GM19023 (cell line): ENCODE measurements around the gene HLA-DQB1.
A peak's percentile ranks its signal among the peaks of the same experiment; 100 is the strongest.
"Not testable (repeated sequence)": the region's sequence is repeated elsewhere in the genome, so short reads cannot be mapped to it uniquely, and the experiment has no call there.

Experiments
- ATAC-seq: cut with Tn5 transposase; IDR thresholded peaks from one replicate; pipeline ENCODE4 v1.9.1; 2021; ENCODE audit warnings: mild to moderate bottlenecking, moderate library complexity; ENCODE audit not compliant: unreplicated experiment

HLA-DQB1 gene

DNA sequence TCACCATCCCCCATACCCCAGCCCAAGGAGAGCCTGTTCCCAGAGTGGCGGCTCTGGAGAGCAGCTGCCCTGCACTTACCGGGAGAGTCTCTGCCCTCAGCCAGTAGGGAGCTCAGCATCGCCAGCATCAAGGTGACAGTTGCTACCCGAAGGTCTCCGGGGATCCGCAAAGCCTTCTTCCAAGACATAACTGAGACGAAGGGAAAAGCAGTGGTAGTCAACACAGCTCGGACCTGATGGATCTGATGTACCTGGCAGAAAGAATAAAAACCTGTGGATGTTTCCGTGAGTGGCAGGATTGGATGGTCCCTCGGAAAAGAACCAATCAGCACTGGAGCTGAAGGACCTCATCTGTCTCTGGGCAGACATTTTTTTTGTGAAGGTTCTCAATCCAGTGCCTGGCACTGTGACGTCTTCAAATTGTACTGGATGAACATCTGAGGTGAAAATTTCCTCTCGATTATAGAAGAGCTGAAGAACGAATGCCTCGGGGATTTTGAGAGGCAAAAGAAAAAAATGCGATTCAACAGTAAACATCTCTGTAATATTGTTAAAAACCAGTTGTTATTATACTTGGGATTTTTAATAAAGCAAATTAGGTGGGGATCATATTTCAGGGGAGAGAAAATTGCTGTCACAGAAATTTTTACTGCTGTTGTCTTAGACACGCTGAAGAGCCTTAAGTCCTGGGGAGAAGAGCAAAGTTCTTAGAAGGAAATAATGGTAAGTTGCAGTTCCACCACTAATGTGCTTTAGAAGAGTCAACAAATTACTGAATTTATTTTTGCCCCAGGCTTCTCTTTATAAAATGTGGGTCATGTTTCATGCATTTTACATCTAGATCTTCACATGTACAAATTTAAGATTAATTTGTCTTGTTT, at the start of gene HLA-DQB1:
Gene HLA-DQB1 (minus strand): TSS at position 238 of the 881 bp plus-strand sequence. CDS start 50 bp downstream, at position 188.
- ATAC-seq: peak; percentile 48

DNA sequence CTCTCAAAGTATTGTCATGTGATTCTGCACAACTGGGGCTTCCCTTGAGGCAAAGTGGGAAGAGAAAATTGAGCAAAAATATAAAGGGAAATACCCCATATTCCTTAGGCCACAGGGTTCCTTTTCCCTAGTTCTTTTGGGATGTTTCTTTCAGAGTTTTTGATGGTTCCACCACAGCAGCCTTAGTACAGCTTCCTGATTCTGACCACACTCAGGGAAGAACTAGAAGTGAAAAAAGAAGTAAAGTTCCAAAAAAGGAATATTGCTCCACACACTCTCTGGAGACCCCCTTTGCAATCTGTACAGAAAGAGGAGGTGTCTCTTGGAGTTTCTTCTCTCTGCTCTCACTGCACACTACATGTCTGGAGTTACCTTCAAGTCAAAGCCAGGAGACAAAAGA, 46.8 kb upstream of the HLA-DQB1 start:
- ATAC-seq: no peak

DNA sequence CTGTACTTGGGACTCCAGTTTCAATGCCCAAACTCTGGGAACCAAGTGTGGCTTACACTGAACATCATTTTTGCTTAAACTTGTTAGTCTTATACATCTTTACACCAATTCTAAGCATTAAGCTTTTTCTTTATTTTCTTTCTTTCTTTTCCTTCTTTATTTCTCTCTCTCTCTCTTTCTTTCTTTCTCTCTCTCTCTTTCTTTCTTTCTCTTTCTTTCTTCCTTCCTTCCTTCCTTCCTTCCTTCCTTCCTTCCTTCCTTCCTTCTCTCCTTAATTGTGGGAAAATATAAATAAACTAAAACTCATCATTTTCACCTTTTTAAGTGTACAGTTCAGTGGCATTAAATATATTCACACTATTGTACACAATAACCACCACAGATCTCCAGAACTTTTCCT, 43.2 kb upstream of the HLA-DQB1 start:
- no peak for ATAC-seq

DNA sequence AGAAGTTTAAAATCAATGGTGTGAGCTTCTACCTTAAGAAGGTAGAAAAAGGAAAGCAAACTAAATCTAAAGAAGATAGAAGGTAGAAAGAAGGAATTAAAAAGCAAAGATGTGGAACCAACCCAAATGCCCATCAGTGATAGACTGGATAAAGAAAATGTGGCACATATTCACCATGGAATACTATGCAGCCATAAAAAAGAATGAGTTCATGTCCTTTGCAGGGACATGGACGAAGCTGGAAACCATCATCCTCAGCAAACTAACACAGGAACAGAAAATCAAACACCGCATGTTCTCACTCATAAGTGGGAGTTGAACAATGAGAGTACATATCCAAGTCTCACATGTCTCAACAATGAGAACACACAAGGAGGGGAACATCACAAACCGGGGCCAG, 38.7 kb upstream of the HLA-DQB1 start:
- ATAC-seq: not testable (repeated sequence)

DNA sequence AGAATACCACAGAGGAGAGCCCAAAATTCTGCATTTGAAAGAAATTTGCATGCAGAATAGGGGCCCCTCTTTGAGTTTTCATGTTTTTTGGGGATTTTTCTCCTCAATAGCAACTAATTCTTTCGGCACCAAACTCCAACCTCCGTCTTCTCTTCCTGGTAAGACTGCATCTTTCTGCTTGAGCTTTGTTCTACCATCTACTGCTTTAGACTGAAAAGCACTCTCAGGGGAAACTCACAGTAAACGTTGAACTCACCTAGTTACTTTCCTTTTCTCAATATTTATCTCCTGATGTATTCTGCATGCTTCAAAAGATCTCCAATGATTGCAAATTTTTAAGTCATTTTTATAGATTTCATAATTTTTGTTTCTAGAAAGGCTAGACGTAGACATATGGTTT, 36.9 kb upstream of the HLA-DQB1 start:
- ATAC-seq: no peak

DNA sequence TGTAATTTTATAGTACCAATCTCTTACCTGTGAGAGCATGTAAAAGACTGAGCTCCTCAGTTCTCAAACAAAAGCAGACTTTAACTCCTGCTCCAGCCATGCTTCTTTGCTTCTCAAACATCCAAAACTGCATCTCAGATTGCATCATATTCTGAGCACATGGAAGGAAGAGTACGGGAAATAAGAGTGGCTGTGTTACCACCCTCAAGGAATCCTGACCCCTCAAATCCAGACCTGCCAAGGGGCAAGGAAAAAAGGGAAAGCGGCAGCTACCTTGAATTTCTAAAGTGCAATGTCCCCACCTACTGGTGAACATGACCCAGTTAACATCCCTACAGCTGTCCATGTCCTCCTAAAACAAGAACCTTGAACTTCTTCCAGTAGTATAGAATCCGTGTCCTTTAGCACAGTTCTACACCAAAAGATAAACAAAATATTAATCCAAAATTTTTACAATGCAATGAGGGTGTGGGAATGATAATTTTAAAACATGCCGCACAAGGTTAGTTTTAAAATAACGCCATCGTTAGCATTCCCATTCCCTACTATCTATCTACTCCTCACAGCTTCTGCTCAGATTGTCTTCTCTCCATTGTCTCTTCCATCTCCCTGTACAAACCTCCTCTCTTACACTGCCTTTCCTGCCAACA, 34.1 kb upstream of the HLA-DQB1 start:
- ATAC-seq: no peak

DNA sequence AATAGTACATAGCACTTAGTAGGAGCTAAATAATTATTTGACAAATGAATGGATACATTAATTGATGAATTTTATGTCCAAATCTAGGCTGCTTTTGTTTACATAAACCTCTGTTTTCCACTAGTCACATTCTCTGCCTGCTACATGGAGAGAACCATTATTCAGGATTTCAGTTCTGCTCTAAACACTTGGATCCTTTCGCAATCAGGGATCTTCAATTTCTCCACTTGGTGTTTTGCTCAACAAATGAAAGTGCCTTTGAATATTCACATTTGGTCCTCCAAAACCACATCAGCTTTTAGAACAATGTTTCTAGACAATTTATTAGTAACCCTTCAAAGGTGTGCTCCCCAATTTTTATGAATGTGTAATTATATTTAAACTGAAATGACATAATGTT, 30.6 kb upstream of the HLA-DQB1 start:
- ATAC-seq: no peak

DNA sequence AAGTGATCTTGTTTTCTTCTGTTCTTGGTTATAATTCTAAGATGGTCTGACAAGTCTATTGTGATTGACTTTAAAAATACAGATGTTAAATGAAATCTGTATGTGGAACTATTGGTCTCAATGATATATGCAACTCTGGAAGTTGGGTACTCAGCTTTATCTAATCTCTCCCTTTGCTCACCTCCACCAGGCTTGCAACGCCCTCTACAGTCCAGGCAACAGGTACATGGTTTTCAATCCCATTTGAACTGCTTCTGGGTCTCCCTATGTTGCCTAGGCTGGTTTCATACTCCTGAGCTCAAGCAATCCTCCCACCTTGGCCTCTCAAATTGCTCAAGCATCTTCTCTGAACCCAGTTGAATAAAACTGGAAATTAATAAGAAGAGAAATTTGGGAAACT, 25.6 kb upstream of the HLA-DQB1 start:
- no peak for ATAC-seq

DNA sequence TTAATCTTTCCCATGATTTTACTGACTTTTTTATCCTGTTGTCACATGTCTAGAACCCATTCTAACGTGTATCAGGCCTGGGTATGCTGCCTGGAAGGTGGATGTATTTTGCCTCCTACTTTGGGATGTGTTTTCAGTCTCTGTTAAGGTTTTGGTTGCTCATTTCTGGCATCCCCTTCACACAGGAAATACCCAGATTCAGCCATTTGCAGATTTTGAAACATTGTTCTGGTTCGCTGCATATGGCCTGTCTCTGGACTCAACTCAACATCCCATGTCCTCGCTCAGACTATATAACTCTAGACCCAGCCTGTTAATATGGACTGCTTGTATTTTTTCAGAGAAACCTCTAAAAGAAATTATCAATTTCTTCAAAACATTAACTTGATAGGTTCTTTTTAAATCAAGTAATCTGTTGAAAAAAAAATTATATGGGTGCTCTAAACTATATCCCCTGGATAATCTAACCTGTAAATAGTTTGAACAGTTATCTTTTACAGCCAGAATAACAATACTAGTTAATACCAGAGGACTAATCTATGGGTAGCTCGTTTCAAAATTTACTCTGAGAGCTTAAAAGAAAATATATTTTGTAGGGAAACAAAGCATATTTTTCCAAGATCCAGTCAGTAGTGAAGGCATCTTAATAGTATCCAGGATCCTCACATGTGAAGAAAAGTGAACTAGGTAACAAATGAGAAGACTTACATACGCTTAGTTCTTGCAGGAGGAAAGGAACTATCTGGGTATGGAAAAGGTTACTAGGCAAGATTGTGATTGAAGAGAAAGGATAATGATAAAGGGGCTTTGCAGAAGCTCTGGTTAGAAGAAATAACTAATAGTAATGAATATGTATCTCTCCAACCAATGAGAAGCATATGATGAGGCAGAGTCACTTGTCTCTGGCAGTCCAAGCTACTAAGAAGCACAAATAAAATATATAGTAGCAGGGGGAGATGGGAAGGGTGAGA, 23.4 kb upstream of the HLA-DQB1 start:
- ATAC-seq: no peak

DNA sequence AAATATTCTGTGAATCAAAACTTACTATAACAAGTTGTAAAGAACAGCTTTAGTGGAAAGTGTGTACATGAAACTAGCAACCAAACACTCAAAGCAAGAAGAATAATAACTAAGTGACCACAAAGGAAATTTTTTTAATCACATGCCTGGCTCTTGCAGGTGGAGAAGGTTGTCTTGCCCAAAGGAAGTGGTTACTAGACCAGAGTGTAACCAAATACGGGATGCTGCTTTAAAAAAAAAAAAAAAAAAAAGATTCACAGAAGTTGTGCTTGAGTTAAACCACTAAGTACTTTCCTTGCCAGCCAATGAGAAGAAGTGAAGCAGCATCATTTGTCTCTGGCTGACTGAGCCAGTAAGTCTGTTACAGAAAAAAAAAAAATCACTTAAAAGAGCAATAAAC, 19.1 kb upstream of the HLA-DQB1 start:
- no peak for ATAC-seq

DNA sequence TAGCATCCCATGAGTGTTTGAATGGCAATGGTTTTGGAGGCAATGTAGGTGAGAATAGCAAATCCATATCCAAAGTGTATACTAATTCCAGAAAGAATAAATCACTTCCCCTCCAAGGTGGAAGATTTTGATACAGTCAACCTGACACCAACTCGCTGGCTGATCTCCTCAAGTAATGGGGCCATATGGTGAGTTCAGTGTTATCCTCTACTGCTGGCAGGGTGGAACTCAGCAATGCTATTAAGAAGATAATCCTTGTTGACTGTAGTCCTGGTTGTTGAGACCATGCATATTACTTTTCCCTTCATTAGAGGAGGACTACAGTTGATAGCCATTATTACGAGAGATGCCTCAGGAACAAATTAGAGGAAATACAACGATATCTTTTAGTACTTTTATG, 17.8 kb upstream of the HLA-DQB1 start:
- ATAC-seq: no peak

DNA sequence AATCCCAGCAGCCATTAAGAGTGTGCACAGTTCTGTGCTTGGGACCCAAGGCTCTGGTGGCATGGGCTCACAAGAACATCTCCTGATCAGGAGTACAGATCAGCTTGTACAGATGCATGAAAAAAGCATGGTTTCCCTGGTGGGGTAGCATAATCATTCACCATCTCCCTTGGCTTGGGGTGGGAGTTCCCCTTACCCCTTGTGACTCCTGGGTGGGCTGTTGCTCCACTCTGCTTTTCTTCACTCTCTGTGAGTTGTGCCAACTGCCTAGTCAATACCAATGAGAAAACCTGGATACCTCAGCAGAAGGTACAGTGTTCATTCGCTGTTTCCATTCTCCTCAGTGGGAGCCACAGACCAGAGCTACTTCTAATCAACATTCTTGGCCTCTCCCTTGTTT, 13.6 kb upstream of the HLA-DQB1 start:
- no peak for ATAC-seq

DNA sequence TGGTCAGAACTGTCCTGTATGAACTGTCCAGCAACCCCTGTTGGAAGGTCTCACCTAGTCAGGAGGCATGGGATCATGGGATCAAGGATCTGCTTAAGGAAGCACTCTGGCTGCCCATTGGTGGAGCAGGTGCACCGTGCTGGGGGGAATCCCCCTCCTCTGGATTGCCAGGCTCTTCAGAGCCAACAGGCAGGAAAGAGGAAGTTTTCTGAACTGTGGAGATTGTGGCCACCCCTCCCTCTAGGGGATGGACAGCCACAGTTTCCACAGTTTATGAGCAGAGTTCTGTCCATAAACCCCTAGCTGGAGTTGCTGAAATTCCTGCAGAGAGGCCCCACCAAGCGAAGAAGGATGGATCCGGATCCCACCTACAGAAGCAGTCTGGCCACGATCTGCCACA, 13.0 kb upstream of the HLA-DQB1 start:
- no peak for ATAC-seq

DNA sequence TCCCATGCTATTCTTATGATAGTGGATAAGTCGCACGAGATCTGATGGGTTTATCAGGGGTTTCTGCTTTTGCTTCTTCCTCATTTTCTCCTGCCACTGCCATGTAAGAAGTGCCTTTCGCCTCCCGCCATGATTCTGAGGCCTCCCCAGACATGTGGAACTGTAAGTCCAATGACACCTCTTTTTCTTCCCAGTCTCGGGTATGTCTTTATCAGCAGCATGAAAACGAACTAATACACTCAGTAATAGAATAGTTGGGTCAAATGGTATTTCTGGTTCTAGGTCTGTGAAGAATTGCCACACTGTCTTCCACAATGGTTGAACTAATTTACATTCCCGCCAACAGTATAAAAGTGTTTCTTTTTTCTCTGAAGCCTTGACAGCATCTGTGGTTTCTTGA, 7.7 kb upstream of the HLA-DQB1 start:
- not testable (repeated sequence) for ATAC-seq

DNA sequence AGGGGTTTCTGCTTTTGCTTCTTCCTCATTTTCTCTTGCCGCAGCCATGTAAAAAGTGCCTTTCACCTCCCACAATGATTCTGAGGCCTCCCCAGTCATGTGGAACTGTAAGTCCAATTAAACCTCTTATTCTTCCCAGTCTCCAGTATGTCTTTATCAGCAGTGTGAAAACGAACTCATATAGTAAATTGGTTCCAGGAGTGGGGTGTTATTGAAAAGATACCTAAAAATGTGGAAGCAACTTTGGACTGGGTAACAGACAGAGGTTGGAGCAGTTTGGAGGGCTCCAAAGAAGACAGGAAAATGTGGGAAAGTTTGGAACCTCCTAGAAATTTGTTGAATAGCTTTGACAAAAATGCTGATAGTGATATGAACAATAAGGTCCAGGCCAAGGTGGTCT, 5.5 kb upstream of the HLA-DQB1 start:
- not testable (repeated sequence) for ATAC-seq

DNA sequence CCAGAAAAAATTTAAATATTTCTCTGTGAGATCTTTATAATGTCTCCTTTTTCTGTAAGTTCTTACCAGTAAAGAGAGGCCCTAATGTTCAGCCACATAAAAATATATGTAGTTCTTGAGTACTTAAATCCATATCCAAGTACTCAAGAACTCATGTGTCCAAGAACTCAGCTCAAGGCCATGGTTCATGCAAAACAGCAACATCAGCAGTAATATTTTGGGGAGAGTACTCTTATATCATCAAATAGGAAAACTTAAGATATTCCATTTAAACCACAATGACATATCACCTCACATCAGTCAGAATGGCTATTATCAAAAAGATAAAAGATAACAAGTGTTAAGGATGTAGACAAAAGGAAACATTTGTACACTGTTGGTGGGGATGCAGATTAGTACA, 3.4 kb upstream of the HLA-DQB1 start:
- no peak for ATAC-seq

DNA sequence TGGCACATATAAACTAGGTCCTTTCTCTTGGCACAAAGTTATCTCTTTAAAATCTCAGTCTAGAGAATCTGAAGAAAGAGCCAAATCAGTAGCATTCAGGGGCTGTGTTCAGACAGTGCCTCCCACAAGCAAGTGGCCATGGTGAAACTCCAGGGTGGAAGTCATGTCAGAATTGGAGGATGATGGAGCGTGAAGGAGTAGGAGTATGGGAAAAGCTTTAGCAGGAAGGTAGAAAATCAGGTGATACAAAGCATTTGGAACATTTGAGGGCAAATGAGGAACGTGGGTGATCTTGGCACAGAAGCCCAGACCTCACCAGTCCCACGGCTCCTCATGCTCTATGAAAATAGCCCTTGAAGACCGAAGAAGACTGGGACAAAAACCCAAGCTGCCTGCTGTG, 2.8 kb upstream of the HLA-DQB1 start:
- ATAC-seq: no peak

DNA sequence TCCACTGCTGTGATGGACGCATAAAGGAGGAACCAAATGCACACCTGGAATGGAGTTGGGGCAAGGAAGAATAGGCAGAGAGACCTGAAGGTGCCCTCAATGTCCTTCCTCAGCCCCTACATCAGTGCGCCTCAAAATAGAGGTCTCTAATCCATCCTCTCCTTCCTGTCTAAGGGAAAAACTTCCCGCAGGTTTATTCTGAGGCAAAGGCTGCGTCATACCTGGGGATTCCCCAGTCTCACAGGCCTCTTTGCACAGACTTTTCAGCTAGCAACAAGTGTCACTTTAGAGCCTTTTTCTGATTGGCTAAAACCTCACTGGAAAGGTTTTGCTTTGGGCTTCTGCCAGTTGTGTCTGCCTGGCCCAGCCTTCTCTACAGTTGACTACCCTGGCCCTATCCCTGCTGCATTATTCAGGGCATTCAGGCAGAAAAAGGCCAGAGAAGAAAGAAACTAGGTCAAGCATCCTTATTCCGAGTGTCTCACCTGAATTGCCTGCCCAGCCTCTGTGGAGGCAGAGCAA, 1.8 kb upstream of the HLA-DQB1 start:
- ATAC-seq: peak; percentile 72

DNA sequence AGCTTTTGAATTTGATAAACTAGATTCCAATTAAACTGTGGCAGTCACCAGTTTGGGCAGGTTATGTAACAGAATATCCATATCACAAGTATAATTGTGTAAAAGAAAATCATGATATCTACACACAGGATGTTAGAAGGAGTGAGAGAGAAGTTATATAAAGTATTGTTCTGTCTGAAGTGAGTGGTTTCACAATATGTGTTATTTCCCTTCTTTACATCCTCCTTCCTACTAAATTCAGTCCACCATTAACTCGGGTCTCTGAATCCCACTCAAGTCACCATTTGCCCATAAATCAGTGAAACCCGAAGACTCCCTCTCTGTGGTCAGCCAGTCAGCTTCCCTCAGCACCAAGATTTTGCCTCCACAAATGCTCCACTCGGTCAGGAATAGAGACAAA, 796 bp downstream of the HLA-DQB1 start:
- ATAC-seq: no peak

DNA sequence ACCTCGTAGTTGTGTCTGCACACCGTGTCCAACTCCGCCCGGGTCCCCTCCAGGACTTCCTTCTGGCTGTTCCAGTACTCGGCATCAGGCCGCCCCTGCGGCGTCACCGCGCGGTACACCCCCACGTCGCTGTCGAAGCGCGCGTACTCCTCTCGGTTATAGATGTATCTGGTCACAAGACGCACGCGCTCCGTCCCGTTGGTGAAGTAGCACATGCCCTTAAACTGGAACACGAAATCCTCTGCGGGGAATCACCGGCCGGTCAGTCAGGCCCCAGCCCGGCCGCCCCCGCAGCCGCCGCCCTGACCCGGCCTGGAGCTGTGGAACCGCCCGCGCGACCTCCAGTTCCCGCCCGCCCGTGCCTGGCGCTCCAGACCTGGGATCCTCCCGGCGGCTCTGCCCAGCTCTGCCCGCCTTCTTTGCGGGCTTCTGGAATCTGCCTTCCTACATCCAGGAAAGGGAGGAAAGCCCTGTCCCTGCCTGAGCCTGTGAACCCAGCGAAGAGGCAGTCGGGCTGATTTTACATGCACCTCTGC, 1.6 kb downstream of the HLA-DQB1 start:
- no peak for ATAC-seq

DNA sequence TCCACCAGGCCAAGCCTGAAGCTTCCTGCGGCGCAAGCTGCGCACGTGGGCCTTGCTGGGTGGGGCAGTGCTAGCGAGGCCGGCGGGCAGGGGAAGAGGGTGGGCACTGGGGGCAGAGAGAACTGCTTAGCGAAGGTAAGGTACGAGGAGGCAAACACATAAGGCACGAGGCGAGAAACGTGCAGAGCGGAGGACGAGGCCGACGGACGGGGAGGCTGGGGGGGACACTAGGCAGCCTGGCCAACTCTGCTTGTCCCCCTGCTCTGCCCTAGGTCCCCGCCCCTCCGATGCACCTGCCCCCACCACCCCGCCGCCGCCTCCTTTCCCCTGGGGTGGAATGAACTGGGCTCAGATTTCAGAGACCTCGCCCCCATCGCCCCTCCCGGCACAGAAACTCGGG, 2.1 kb downstream of the HLA-DQB1 start:
- no peak for ATAC-seq
